ENCODE measurements around the gene TMEM107. TPM values are rescaled to one million over a fixed set of nuclear protein-coding genes. Genes with fewer than 3 reads are reported as not detected.

Gene TMEM107
- total RNA-seq, 1 donor from 2014 or later: 19.3 TPM

- H3K36me3 Mint-ChIP-seq (ENCODE audit: low read depth): peaks cover 19% of the 10 kb centered on the region
- intact Hi-C loops (cut with micrococcal nuclease): loop anchor here (1.0 to 10.0 kb wide), 13 partner anchors 8 to 1141 kb away; partner anchors contain the start of genes CNTROB, MPDU1, PFAS and RNASEK
- H3K27me3 Mint-ChIP-seq (ENCODE audit: insufficient read depth): no peaks in the 10 kb centered on the region
- H3K27ac Mint-ChIP-seq: no peak overlapping the region
- DNase-seq (ENCODE audit: low spot score): no peak
- peaks cover 53% of the 10 kb centered on the region for H3K4me1 Mint-ChIP-seq (ENCODE audit: low read depth)
- H3K4me3 Mint-ChIP-seq: no peak overlapping the region
- H3K9me3 Mint-ChIP-seq: no peaks in the 10 kb centered on the region
Measured at GRCh38 chr17:8155996-8156245, 20.3 kb downstream of the TMEM107 start.

- Mint-ChIP-seq H3K9me3 (no peaks in the 10 kb centered on the region), H3K27me3 (ENCODE audit: insufficient read depth) (no peaks in the 10 kb centered on the region), H3K36me3 (ENCODE audit: low read depth) (peaks cover 16% of the 10 kb centered on the region), H3K27ac (no peak overlapping the region), H3K4me1 (ENCODE audit: low read depth) (peaks cover 53% of the 10 kb centered on the region), H3K4me3 (no peak overlapping the region)
- intact Hi-C loops (cut with micrococcal nuclease): loop anchor here (10.0 kb wide), 3 partner anchors 471 to 1141 kb away; partner anchors contain the start of genes MPDU1, RNASEK, TP53 and WRAP53
- DNase-seq (ENCODE audit: low spot score): no peak
Measured at GRCh38 chr17:8155231-8155995, 20.8 kb downstream of the TMEM107 start.

DNA sequence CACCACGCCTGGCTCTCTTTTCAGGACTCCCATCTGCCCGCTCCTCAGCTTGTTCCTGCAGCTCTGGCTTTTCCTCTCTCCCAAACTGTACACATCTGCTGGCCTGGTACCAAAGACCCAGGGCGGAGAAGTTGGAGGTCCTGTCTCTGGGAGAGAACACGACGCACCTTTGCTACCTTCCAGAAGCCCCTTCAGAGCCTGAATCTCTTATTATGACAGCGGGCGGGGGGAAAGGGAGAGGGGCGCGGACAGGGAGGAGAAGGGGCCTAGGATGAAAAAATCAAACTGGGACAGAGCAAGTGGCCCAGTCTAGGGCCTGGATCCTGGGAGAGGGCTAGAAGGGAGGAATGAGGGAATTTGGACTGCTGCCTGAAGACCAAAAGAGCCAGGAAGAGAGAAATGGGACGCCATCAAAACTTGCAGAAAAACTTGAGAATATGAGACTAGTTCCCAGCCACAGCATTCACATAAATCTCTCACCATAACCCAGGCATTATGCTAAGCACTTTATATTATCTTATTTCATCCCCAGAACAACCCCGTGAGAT is 21.5 kb downstream of the TMEM107 start:
- Mint-ChIP-seq H3K36me3 (ENCODE audit: low read depth) (peaks cover 11% of the 10 kb centered on the region), H3K4me1 (ENCODE audit: low read depth) (peaks cover 49% of the 10 kb centered on the region), H3K4me3 (no peak overlapping the region), H3K27ac (no peak overlapping the region), H3K27me3 (ENCODE audit: insufficient read depth) (no peaks in the 10 kb centered on the region), H3K9me3 (no peaks in the 10 kb centered on the region)
- no peak for DNase-seq (ENCODE audit: low spot score)
- intact Hi-C loops (cut with micrococcal nuclease): loop anchor here (5.0 to 10.0 kb wide), 4 partner anchors 267 to 1140 kb away; partner anchors contain the start of genes CHD3, MPDU1, RNASEK and TP53

DNA sequence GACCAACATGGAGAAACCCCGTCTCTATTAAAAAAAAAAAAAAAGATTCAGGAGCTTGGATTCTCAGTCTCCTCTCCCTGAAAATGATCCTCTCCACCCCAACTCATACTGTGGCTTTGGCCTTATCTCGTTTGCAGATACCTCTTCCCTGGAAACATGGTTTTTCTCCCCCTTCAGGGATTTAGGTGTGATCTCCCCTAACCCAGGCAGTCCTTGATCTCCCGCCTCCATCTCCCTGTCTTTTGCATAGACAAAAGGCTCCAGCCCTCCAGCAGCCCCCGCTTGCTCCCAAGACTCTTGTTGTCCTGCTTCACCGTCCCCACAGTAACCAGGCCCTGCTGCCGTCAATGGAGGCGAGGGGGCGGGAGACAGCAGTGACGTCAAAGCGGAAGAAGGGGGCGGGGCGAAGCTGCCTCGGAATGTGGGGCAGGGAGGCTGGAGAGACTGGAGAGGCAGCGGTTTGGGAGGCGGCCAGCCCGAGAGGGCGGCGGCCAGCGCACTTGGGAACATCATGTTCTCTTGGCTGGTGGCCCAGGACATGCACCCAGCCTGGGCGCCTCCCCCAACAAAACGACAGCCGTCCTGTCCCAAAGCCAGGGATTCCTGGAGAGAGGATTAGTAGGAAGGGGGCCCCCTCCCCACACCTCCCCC is 22.1 kb downstream of the TMEM107 start:
- Mint-ChIP-seq H3K36me3 (ENCODE audit: low read depth) (peaks cover 8% of the 10 kb centered on the region), H3K27ac (peak overlapping the region; percentile 93), H3K9me3 (no peaks in the 10 kb centered on the region), H3K27me3 (ENCODE audit: insufficient read depth) (no peaks in the 10 kb centered on the region), H3K4me3 (no peak overlapping the region), H3K4me1 (ENCODE audit: low read depth) (peaks cover 44% of the 10 kb centered on the region)
- intact Hi-C loops (cut with micrococcal nuclease): loop anchor here (5.0 to 10.0 kb wide), 4 partner anchors 267 to 1139 kb away; partner anchors contain the start of genes CHD3, MPDU1, RNASEK and TP53
- DNase-seq (ENCODE audit: low spot score): peak; percentile 88

DNA sequence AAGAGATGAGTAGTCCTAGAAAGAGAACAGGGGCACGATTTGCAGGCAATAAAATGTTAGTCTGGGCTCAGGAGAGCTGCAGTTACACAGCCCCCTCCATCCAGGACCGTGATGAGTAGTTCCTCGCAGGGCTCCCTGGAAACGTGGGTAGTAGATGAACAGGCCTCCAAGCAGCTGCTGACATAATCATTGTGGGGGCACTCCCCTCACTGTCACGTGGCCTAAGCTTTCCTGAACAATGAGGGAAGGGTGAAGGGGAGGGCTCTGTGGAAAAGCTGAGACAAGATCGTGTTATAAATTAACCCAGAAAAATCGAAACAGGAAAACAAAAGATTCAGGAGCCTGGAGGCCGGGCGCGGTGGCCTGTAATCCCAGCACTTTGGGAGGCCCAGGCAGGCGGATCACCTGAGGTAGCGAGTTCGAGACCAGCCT is 22.6 kb downstream of the TMEM107 start:
- H3K9me3 Mint-ChIP-seq: no peaks in the 10 kb centered on the region
- intact Hi-C loops (cut with micrococcal nuclease): loop anchor here (5.0 to 10.0 kb wide), 4 partner anchors 266 to 1139 kb away; partner anchors contain the start of genes CHD3, MPDU1, RNASEK and TP53
- H3K36me3 Mint-ChIP-seq (ENCODE audit: low read depth): peaks cover 4% of the 10 kb centered on the region
- H3K27ac Mint-ChIP-seq: peak overlapping the region; percentile 98
- H3K4me3 Mint-ChIP-seq: peak overlapping the region; percentile 95
- no peak for DNase-seq (ENCODE audit: low spot score)
- H3K4me1 Mint-ChIP-seq (ENCODE audit: low read depth): peaks cover 40% of the 10 kb centered on the region
- H3K27me3 Mint-ChIP-seq (ENCODE audit: insufficient read depth): no peaks in the 10 kb centered on the region

- H3K27me3 Mint-ChIP-seq (ENCODE audit: insufficient read depth): no peaks in the 10 kb centered on the region
- H3K36me3 Mint-ChIP-seq (ENCODE audit: low read depth): peaks cover 2% of the 10 kb centered on the region
- peak overlapping the region; percentile 98 for H3K27ac Mint-ChIP-seq
- H3K4me3 Mint-ChIP-seq: peak overlapping the region; percentile 95
- H3K9me3 Mint-ChIP-seq: no peaks in the 10 kb centered on the region
- DNase-seq (ENCODE audit: low spot score): no peak
- intact Hi-C loops (cut with micrococcal nuclease): loop anchor here (5.0 to 10.0 kb wide), 4 partner anchors 266 to 1138 kb away; partner anchors contain the start of genes CHD3, MPDU1, RNASEK and TP53
- H3K4me1 Mint-ChIP-seq (ENCODE audit: low read depth): peaks cover 37% of the 10 kb centered on the region
Measured at GRCh38 chr17:8153031-8153451, 23.1 kb downstream of the TMEM107 start.

DNA sequence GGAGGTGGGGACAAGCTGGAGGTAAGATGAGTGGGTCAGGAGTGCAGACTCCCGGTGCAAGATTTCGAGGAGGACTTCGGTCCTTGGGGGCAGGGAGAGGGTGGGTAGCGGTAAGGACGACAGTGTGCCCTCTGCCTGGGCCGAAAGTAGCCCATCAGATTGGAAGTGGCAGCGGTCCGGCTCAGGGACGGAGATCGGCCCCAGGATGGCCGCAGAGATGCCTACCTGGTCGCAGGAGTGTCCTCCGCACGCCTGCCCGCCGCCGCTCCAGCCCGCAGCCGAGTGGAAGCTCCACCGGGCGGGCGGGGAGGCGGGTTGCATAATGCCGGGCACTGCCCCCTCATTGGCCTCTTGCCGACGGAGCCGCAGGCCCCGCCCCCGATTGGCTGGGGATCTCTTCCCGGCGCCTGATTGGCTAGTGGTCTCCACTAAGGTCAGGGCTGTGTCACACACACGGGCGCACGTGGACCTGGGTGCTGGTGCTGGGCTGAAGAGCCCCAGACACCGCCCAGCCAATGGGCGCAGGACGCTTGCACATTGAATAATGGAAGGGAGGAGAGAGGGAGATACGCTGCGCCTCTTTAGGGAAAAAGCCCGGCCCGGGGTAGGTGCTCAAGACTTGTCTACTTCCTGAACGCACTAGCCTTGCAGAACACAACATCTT is 23.9 kb downstream of the TMEM107 start, which contains the start of gene PER1:
Gene PER1, minus strand, starts transcription at position 293 of the 664 bp plus-strand sequence. CDS start 1,698 bp downstream, outside the sequence.
- Mint-ChIP-seq H3K36me3 (ENCODE audit: low read depth) (peaks cover 2% of the 10 kb centered on the region), H3K4me3 (peak within 1 kb of the TSS; percentile 95), H3K9me3 (no peaks in the 10 kb centered on the region), H3K27me3 (ENCODE audit: insufficient read depth) (no peaks in the 10 kb centered on the region), H3K27ac (peak within 1 kb of the TSS; percentile 98), H3K4me1 (ENCODE audit: low read depth) (peaks cover 37% of the 10 kb centered on the region)
- DNase-seq (ENCODE audit: low spot score): peak; percentile 88
- intact Hi-C loops (cut with micrococcal nuclease): loop anchor here (5.0 to 10.0 kb wide), 4 partner anchors 265 to 1137 kb away; partner anchors contain the start of genes CHD3, MPDU1, RNASEK and TP53

DNA sequence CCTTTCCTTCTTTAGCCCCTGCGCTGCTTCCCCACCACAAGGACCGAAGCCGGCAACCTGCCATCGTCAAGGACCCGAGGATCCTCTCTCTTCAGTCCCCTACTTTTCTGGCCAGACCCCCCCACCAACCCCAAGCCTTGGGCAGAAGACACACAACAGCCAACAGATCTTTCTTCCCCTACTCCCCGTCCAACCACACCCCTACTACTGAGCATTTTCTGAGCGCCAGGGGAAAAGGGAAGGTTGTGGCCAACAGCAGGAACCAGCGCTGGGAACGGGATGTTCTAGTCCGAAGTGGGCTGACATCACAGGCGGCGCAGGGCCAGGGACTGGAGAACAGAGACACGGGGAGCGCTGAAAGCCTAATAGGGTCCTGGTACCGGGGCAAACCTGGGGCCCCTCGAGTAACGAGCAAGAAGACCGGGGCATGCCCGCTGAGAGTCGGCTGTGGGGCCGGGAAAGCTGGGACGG is 24.5 kb downstream of the TMEM107 start:
- peak overlapping the region; percentile 98 for H3K27ac Mint-ChIP-seq
- H3K4me3 Mint-ChIP-seq: peak overlapping the region; percentile 95
- no peaks in the 10 kb centered on the region for H3K9me3 Mint-ChIP-seq
- peaks cover 5% of the 10 kb centered on the region for H3K36me3 Mint-ChIP-seq (ENCODE audit: low read depth)
- H3K27me3 Mint-ChIP-seq (ENCODE audit: insufficient read depth): no peaks in the 10 kb centered on the region
- H3K4me1 Mint-ChIP-seq (ENCODE audit: low read depth): peaks cover 37% of the 10 kb centered on the region
- intact Hi-C loops (cut with micrococcal nuclease): loop anchor here (1.0 to 10.0 kb wide), 5 partner anchors 12 to 1137 kb away; partner anchors contain the start of genes CHD3, MPDU1, RNASEK and TP53
- DNase-seq (ENCODE audit: low spot score): no peak

DNA sequence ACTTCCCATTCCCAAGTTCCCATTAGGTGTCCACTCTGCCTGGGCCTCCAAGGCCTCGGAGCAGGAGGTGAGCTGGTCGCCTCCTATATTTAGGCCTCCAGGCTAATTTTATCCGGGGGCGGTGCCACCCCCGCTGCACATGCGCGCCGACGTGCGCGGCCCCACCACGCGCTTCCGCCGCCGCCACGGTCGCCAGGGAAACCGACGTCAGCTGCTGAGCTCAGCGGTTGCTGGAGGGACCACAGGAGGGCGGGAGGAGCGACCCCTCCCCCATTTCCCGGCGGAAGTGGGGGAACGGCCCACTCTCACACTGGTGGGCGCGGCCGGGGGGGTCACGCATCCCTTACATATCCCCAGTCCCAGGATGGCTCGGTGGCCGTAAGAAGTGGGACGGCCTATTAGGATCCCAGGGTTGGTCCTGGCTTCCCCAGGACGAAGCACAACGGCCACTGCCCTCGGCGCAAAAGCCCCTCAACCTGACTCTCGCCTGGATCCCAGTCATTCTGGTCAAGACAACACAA is 25.0 kb downstream of the TMEM107 start:
- H3K4me1 Mint-ChIP-seq (ENCODE audit: low read depth): peaks cover 37% of the 10 kb centered on the region
- H3K4me3 Mint-ChIP-seq: peak overlapping the region; percentile 95
- no peaks in the 10 kb centered on the region for H3K9me3 Mint-ChIP-seq
- peak; percentile 91 for DNase-seq (ENCODE audit: low spot score)
- intact Hi-C loops (cut with micrococcal nuclease): loop anchor here (1.0 to 10.0 kb wide), 5 partner anchors 12 to 1136 kb away; partner anchors contain the start of genes CHD3, MPDU1, RNASEK and TP53
- H3K36me3 Mint-ChIP-seq (ENCODE audit: low read depth): peaks cover 10% of the 10 kb centered on the region
- no peaks in the 10 kb centered on the region for H3K27me3 Mint-ChIP-seq (ENCODE audit: insufficient read depth)
- H3K27ac Mint-ChIP-seq: peak overlapping the region; percentile 98

DNA sequence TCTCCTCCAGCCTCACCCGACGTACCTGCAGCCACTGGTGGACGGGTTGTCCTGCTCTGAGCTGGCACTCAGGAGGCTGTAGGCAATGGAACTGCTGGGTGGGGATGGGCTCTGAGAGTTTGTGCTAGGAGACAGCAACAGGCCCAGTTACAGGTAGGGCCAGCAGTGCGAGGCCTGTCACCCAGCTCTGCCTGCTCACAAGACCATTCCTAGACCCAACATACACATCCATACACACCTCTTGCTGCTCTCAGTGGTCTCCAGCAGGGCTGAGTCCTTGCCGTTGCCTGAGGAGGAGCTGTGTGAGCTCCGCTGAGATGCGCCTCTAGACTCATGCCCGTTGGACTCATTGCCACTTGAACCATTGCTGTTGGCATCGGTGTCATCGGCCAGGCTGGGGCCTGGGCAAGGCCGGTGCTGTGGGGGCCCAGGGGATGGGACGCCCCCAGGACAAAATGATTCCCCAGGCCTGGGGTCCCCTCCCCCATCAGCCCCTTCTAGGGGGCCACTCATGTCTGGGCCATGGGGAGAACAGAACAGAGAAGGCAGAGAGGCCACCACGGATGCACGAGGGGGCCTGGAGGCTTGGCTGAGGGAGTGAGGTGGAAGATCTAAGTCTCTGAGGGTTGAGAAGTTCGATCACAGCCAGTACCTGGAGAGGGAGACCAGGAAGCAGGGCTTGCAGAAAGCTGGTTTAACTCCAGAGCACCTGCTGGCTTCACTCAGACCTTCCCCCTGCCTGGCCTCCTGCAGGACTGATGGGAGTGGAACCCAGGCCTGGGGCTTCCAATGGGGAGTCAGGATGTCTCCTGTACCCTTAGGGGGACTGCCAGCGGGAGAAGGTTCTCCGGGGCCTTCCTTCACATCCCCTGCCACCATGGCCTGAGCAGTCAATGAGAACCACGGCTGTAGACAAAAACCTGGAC is 25.7 kb downstream of the TMEM107 start:
- Mint-ChIP-seq H3K36me3 (ENCODE audit: low read depth) (peaks cover 15% of the 10 kb centered on the region), H3K27ac (peak overlapping the region; percentile 98)

More for the DNA sequence above, 25.7 kb downstream of the TMEM107 start:
- no peaks in the 10 kb centered on the region for H3K27me3 Mint-ChIP-seq (ENCODE audit: insufficient read depth)
- peaks cover 37% of the 10 kb centered on the region for H3K4me1 Mint-ChIP-seq (ENCODE audit: low read depth)
- peak overlapping the region; percentile 95 for H3K4me3 Mint-ChIP-seq
- DNase-seq (ENCODE audit: low spot score): no peak
- no peaks in the 10 kb centered on the region for H3K9me3 Mint-ChIP-seq
- intact Hi-C loops (cut with micrococcal nuclease): loop anchor here (1.0 to 10.0 kb wide), 5 partner anchors 11 to 1136 kb away; partner anchors contain the start of genes CHD3, MPDU1, RNASEK and TP53
